SK-N-SH (cell line): ENCODE data around the gene GIPC2. TPM values are rescaled to one million over a fixed set of nuclear protein-coding genes. Genes with fewer than 3 reads are reported as not detected.

Experiments used
- CTCF ChIA-PET: fragments of 300-600, 350-600 bp; formaldehyde crosslinking; extraction: SDS; loops from one replicate; lab custom pipeline; 2021; lab: Yijun Ruan, JAX
- POLR2A ChIA-PET: fragments of 350-600 bp; sonication (Branson Sonifier 250); formaldehyde crosslinking; extraction: SDS; loops from one replicate; lab custom pipeline; 2020; ENCODE audit warnings: antibody characterized with exemption, inconsistent platforms; lab: Yijun Ruan, JAX
- DNase-seq: peaks from one replicate; pipeline ENCODE4 v3.0.0; 2012
- H2AFZ ChIP-seq: fragments of 200-600 bp; sonication (generic); 2 replicates; pipeline ENCODE4 v1.8.1; 2016; ENCODE audit warnings: antibody characterized with exemption, mild to moderate bottlenecking, low read depth
- H3F3A ChIP-seq: fragments of 200-600 bp; sonication (generic); replicated peaks from 2 replicates; pipeline ENCODE3; 2016; ENCODE audit warnings: antibody characterized with exemption, mild to moderate bottlenecking; ENCODE audit not compliant: insufficient read depth
- H3K27ac ChIP-seq, 2 experiments: fragments of 200-500 bp in 1 of 2; fragments of 200-600 bp in 1 of 2; sonication (Bioruptor generic) in 1 of 2; sonication (generic), shearing (Covaris generic) in 1 of 2; 2 replicates each; pipeline versions ENCODE4 v1.5.1 to v1.6.1; 2014 to 2016; ENCODE audit warnings: low read depth in 2 of 2, inconsistent platforms in 1 of 2, low read length in 1 of 2, mild to moderate bottlenecking in 1 of 2, mixed read lengths in 1 of 2
- H3K27me3 ChIP-seq: fragments of 200-600 bp; sonication (generic), shearing (Covaris generic); 2 replicates; pipeline ENCODE4 v1.6.1; 2016; ENCODE audit warnings: mixed run types; ENCODE audit not compliant: insufficient read depth
- H3K36me3 ChIP-seq, 2 experiments: fragments of 200-500 bp in 1 of 2; fragments of 200-600 bp in 1 of 2; sonication (Bioruptor generic) in 1 of 2; sonication (generic) in 1 of 2; replicated peaks in 1 of 2; 2 replicates each; pipeline versions ENCODE3 to v1.5.1; 2014 to 2016; ENCODE audit warnings: low read length in 1 of 2, mild to moderate bottlenecking in 1 of 2; ENCODE audit not compliant: insufficient read depth in 2 of 2, control insufficient read depth in 1 of 2
- H3K4me1 ChIP-seq, 2 experiments: fragments of 200-500 bp in 1 of 2; fragments of 200-600 bp in 1 of 2; sonication (Bioruptor generic) in 1 of 2; sonication (generic), shearing (Covaris generic) in 1 of 2; 2 replicates each; pipeline versions ENCODE4 v1.5.1 to v1.6.1; 2014 to 2016; ENCODE audit warnings: low read depth in 1 of 2, low read length in 1 of 2, mixed run types in 1 of 2; ENCODE audit not compliant: insufficient read depth in 2 of 2, control insufficient read depth in 1 of 2
- H3K4me2 ChIP-seq: fragments of 200-600 bp; sonication (generic), shearing (Covaris generic); 2 replicates; pipeline ENCODE4 v1.6.1; 2017; ENCODE audit warnings: mixed run types
- H3K4me3 ChIP-seq, 2 experiments: fragments of 200-500 bp in 1 of 2; fragments of 200-600 bp in 1 of 2; sonication (Bioruptor generic) in 1 of 2; sonication (generic), shearing (Covaris generic) in 1 of 2; 2 replicates each; pipeline versions ENCODE4 v1.5.1 to v1.8.1; 2014 to 2016; ENCODE audit warnings: low read depth in 2 of 2, inconsistent platforms in 1 of 2, low read length in 1 of 2, mild to moderate bottlenecking in 1 of 2, mixed read lengths in 1 of 2, moderate library complexity in 1 of 2
- H3K79me2 ChIP-seq: fragments of 200-600 bp; sonication (generic); 2 replicates; pipeline ENCODE4 v1.8.1; 2017; ENCODE audit warnings: mild to moderate bottlenecking; ENCODE audit not compliant: insufficient read depth
- H3K9ac ChIP-seq: fragments of 200-600 bp; sonication (generic); 2 replicates; pipeline ENCODE4 v1.6.1; 2017; ENCODE audit warnings: mixed run types
- H3K9me2 ChIP-seq: fragments of 200-600 bp; sonication (generic); 2 replicates; pipeline ENCODE4 v1.6.1; 2017; ENCODE audit warnings: mixed run types
- H3K9me3 ChIP-seq: fragments of 200-600 bp; sonication (generic); 2 replicates; pipeline ENCODE4 v1.6.1; 2017; ENCODE audit warnings: mixed run types, mild to moderate bottlenecking, moderate library complexity
- H4K20me1 ChIP-seq: fragments of 200-600 bp; sonication (generic); 2 replicates; pipeline ENCODE4 v1.6.1; 2017; ENCODE audit warnings: mild to moderate bottlenecking, mixed run types; ENCODE audit not compliant: insufficient read depth
- EP300 ChIP-seq, 2 experiments: IDR thresholded peaks; 2 replicates each; pipeline versions ENCODE4 v1.4.0 to v1.6.1; 2012; ENCODE audit warnings: borderline replicate concordance in 1 of 2, low read depth in 1 of 2, low read length in 1 of 2
- EZH2phosphoT487 ChIP-seq: fragments of 200-600 bp; sonication (generic); IDR thresholded peaks from 2 replicates; pipeline ENCODE4 v1.6.1; 2017; ENCODE audit warnings: low read depth, mixed run types, mild to moderate bottlenecking, antibody characterized with exemption, moderate library complexity, borderline replicate concordance
- FOXJ3 ChIP-seq: sonication (generic); formaldehyde crosslinking; IDR thresholded peaks from 2 replicates; pipeline ENCODE4 v1.5.1; 2020; ENCODE audit warnings: mild to moderate bottlenecking, missing genetic modification reagents
- FOXM1 ChIP-seq: IDR thresholded peaks from 2 replicates; pipeline ENCODE4 v1.4.0; 2012; ENCODE audit warnings: low read depth, mild to moderate bottlenecking
- GATA2 ChIP-seq: sonication (generic); formaldehyde crosslinking; IDR thresholded peaks from 2 replicates; pipeline ENCODE4 v1.5.0; 2020; ENCODE audit warnings: mild to moderate bottlenecking, missing genetic modification reagents
- JUND ChIP-seq: IDR thresholded peaks from 2 replicates; pipeline ENCODE4 v1.4.0; 2012
- NRF1 ChIP-seq: IDR thresholded peaks from 2 replicates; pipeline ENCODE4 v1.6.1; 2012; ENCODE audit warnings: low read depth, mild to moderate bottlenecking, low read length
- POLR2AphosphoS5 ChIP-seq: IDR thresholded peaks from 2 replicates; pipeline ENCODE4 v1.6.1; 2012; ENCODE audit warnings: low read depth, low read length
- RXRA ChIP-seq: IDR thresholded peaks from 2 replicates; pipeline ENCODE4 v1.4.0; 2012; ENCODE audit warnings: low read depth, mild to moderate bottlenecking, borderline replicate concordance
- SIN3A ChIP-seq: IDR thresholded peaks from 2 replicates; pipeline ENCODE4 v1.6.1; 2012; ENCODE audit warnings: low read depth, mild to moderate bottlenecking, low read length, moderate library complexity, borderline replicate concordance
- SMC3 ChIP-seq: IDR thresholded peaks from 2 replicates; pipeline ENCODE4 v1.6.1; 2012; ENCODE audit warnings: low read depth, low read length, improper control_type of control experiment
- TAF1 ChIP-seq: IDR thresholded peaks from 2 replicates; pipeline ENCODE4 v1.6.1; 2012; ENCODE audit warnings: low read depth, mild to moderate bottlenecking, low read length, moderate library complexity, borderline replicate concordance
- TCF12 ChIP-seq: IDR thresholded peaks from 2 replicates; pipeline ENCODE4 v1.4.0; 2012
- YY1 ChIP-seq: IDR thresholded peaks from 2 replicates; pipeline ENCODE4 v1.4.0; 2012; ENCODE audit warnings: low read depth, mild to moderate bottlenecking
- WGBS: methylation state at CpG from one replicate; pipeline ENCODE4 v1.1.6; 2017; ENCODE audit warnings: low lambda C conversion rate; 5-methylcytosine and 5-hydroxymethylcytosine counted together
- polyA plus RNA-seq, 3 experiments: library from polyadenylated mRNA; depleted of rRNA; stranded (reverse); fragments of >200 nt; gene quantifications; 2 replicates each; pipeline ENCODE4 v1.2.3, GENCODE V29; 2012
- TF ChIP-seq, protein P1 (sequence below): IDR thresholded peaks from 2 replicates; pipeline ENCODE4 v1.4.0; 2012; ENCODE audit warnings: low read depth, borderline replicate concordance
- TF ChIP-seq, protein P2 (sequence below): IDR thresholded peaks from 2 replicates; pipeline ENCODE4 v1.4.0; 2012; ENCODE audit warnings: low read depth
- TF ChIP-seq, protein P3 (sequence below): fragments of 200-600 bp; sonication (generic); IDR thresholded peaks from 2 replicates; pipeline ENCODE4 v1.6.1; 2017; ENCODE audit warnings: antibody characterized with exemption, mild to moderate bottlenecking, moderate library complexity
- TF ChIP-seq, protein P4 (sequence below): IDR thresholded peaks from 2 replicates; pipeline ENCODE4 v1.4.0; 2012; ENCODE audit warnings: low read depth, borderline replicate concordance
- TF ChIP-seq, protein P5 (sequence below): IDR thresholded peaks from 2 replicates; pipeline ENCODE4 v1.6.1; 2012; ENCODE audit warnings: mild to moderate bottlenecking, low read depth, low read length, moderate library complexity

Gene GIPC2
- polyA plus RNA-seq, 1 of the 3 experiments (the other 2 are of a cell fraction) = 0.02 TPM

DNA sequence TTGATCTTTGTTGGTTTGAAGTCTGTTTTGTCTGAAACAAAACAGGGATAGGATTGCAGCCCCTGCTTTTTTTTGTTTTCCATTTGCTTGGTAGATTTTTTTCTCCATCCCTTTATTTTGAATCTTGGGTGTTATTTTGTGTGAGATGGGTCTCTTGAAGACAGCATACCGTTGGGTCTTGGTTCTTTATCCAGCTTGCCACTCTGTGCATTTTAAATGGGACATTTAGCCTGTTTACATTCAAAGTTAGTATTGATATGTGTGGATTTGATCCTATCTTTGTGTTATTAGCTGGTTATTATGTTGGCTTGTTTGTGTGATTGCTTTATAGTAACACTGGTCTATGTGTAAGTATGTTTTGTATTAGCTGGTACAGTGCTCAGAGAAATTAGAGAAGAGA, 40.9 kb downstream of the GIPC2 start:
- POLR2A ChIA-PET = no interaction called here
- Histone ChIP-seq H3K9me3 (peaks cover 6% of the 10 kb centered on the region; the same call in 1 of the 2 replicates), H3F3A (peaks cover 2% of the 10 kb centered on the region), H3K27me3 (no peaks in the 10 kb centered on the region), H3K79me2 (no peaks in the 10 kb centered on the region), H2AFZ (no peak overlapping the region), H3K9ac (no peak overlapping the region), H3K36me3 (peaks cover 0 to 5% of the 10 kb centered on the region in 2 experiments), H3K4me2 (no peak overlapping the region), H3K4me3 (no peak overlapping the region), H3K9me2 (no peaks in the 10 kb centered on the region), H4K20me1 (no peaks in the 10 kb centered on the region), H3K27ac (no peak overlapping the region), H3K4me1 (no peaks in the 10 kb centered on the region)
- DNase-seq = no peak
- CTCF ChIA-PET = interaction anchor here (0.6 kb wide), 1 partner anchor 44 kb away, joined by 3 read pairs; no protein-coding TSS in a partner anchor
- no peak for TF ChIP-seq POLR2AphosphoS5
- TF ChIP-seq SIN3A = no peak
- no peak for TF ChIP-seq TAF1
- no peak for TF ChIP-seq FOXJ3 (CRISPR knock-in tag)
- TF ChIP-seq YY1 = no peak
- no peak for TF ChIP-seq FOXM1
- TF ChIP-seq GATA2 (CRISPR knock-in tag) = no peak
- no peak for TF ChIP-seq EP300 (IDR thresholded peaks at IDR 0.05; ENCODE audit: borderline replicate concordance in 1 of 2, low read depth in 1 of 2, low read length in 1 of 2)
- TF ChIP-seq NRF1 = no peak
- TF ChIP-seq TCF12 = no peak
- TF ChIP-seq, protein P1, sequence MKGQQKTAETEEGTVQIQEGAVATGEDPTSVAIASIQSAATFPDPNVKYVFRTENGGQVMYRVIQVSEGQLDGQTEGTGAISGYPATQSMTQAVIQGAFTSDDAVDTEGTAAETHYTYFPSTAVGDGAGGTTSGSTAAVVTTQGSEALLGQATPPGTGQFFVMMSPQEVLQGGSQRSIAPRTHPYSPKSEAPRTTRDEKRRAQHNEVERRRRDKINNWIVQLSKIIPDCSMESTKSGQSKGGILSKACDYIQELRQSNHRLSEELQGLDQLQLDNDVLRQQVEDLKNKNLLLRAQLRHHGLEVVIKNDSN = no peak
- no peak for TF ChIP-seq EZH2phosphoT487
- TF ChIP-seq, protein P2, sequence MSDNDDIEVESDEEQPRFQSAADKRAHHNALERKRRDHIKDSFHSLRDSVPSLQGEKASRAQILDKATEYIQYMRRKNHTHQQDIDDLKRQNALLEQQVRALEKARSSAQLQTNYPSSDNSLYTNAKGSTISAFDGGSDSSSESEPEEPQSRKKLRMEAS = no peak
- TF ChIP-seq, protein P3, sequence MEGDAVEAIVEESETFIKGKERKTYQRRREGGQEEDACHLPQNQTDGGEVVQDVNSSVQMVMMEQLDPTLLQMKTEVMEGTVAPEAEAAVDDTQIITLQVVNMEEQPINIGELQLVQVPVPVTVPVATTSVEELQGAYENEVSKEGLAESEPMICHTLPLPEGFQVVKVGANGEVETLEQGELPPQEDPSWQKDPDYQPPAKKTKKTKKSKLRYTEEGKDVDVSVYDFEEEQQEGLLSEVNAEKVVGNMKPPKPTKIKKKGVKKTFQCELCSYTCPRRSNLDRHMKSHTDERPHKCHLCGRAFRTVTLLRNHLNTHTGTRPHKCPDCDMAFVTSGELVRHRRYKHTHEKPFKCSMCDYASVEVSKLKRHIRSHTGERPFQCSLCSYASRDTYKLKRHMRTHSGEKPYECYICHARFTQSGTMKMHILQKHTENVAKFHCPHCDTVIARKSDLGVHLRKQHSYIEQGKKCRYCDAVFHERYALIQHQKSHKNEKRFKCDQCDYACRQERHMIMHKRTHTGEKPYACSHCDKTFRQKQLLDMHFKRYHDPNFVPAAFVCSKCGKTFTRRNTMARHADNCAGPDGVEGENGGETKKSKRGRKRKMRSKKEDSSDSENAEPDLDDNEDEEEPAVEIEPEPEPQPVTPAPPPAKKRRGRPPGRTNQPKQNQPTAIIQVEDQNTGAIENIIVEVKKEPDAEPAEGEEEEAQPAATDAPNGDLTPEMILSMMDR = no peak
- WGBS = 17% methylated on average over 1 of the region's 1 CpG

DNA sequence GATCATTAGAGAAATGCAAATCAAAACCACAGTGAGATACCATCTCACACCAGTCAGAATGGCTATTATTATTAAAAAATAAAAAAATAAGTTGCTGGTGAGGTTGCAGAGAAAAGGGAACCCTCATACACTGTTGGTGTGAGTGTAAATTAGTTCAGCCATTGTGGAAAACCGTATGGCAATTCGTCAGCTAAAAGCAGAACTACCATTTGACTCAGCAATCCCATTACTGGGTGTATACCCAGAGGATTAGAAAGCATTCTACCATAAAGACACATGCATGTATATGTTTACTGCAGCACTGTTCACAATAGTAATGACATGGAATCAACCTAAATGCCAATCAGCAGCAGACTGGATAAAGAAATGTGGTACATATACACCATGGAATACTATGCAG, 42.2 kb downstream of the GIPC2 start:
- CTCF ChIA-PET = interaction anchor here (2.4 kb wide), 1 partner anchor 15 kb away, joined by 8 read pairs; no protein-coding TSS in a partner anchor
- Histone ChIP-seq H3F3A (no peaks in the 10 kb centered on the region), H3K79me2 (no peaks in the 10 kb centered on the region), H3K27ac (no peak overlapping the region), H3K4me2 (no peak overlapping the region), H3K9ac (no peak overlapping the region), H3K9me3 (peaks cover 6% of the 10 kb centered on the region; the same call in 1 of the 2 replicates), H3K4me3 (no peak overlapping the region), H3K36me3 (peaks cover 0 to 5% of the 10 kb centered on the region in 2 experiments), H3K9me2 (no peaks in the 10 kb centered on the region), H3K4me1 (peaks cover 0 to 4% of the 10 kb centered on the region in 2 experiments; a peak in 1 of 4 replicates), H3K27me3 (no peaks in the 10 kb centered on the region), H4K20me1 (no peaks in the 10 kb centered on the region), H2AFZ (no peak overlapping the region)
- WGBS = 71% methylated on average over 2 of the region's 2 CpGs
- POLR2A ChIA-PET = no interaction called here
- no peak for DNase-seq
- TF ChIP-seq JUND = no peak
- TF ChIP-seq EZH2phosphoT487 = no peak
- TF ChIP-seq FOXJ3 (CRISPR knock-in tag) = no peak
- TF ChIP-seq, protein P4, sequence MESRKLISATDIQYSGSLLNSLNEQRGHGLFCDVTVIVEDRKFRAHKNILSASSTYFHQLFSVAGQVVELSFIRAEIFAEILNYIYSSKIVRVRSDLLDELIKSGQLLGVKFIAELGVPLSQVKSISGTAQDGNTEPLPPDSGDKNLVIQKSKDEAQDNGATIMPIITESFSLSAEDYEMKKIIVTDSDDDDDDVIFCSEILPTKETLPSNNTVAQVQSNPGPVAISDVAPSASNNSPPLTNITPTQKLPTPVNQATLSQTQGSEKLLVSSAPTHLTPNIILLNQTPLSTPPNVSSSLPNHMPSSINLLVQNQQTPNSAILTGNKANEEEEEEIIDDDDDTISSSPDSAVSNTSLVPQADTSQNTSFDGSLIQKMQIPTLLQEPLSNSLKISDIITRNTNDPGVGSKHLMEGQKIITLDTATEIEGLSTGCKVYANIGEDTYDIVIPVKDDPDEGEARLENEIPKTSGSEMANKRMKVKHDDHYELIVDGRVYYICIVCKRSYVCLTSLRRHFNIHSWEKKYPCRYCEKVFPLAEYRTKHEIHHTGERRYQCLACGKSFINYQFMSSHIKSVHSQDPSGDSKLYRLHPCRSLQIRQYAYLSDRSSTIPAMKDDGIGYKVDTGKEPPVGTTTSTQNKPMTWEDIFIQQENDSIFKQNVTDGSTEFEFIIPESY = no peak
- TF ChIP-seq SMC3 = no peak
- TF ChIP-seq RXRA = no peak
- no peak for TF ChIP-seq FOXM1
- no peak for TF ChIP-seq POLR2AphosphoS5
- TF ChIP-seq, protein P5, sequence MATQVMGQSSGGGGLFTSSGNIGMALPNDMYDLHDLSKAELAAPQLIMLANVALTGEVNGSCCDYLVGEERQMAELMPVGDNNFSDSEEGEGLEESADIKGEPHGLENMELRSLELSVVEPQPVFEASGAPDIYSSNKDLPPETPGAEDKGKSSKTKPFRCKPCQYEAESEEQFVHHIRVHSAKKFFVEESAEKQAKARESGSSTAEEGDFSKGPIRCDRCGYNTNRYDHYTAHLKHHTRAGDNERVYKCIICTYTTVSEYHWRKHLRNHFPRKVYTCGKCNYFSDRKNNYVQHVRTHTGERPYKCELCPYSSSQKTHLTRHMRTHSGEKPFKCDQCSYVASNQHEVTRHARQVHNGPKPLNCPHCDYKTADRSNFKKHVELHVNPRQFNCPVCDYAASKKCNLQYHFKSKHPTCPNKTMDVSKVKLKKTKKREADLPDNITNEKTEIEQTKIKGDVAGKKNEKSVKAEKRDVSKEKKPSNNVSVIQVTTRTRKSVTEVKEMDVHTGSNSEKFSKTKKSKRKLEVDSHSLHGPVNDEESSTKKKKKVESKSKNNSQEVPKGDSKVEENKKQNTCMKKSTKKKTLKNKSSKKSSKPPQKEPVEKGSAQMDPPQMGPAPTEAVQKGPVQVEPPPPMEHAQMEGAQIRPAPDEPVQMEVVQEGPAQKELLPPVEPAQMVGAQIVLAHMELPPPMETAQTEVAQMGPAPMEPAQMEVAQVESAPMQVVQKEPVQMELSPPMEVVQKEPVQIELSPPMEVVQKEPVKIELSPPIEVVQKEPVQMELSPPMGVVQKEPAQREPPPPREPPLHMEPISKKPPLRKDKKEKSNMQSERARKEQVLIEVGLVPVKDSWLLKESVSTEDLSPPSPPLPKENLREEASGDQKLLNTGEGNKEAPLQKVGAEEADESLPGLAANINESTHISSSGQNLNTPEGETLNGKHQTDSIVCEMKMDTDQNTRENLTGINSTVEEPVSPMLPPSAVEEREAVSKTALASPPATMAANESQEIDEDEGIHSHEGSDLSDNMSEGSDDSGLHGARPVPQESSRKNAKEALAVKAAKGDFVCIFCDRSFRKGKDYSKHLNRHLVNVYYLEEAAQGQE = no peak
